Middle frontal gyrus (tissue), 1 donor: ENCODE data around the gene KLHL40.

ENCODE experiments used
- DNase-seq: peaks from one replicate; pipeline ENCODE4 v3.0.0-alpha.2; 2015; ENCODE audit warnings: low spot score; ENCODE audit errors: extremely low spot score

KLHL40 gene

DNA sequence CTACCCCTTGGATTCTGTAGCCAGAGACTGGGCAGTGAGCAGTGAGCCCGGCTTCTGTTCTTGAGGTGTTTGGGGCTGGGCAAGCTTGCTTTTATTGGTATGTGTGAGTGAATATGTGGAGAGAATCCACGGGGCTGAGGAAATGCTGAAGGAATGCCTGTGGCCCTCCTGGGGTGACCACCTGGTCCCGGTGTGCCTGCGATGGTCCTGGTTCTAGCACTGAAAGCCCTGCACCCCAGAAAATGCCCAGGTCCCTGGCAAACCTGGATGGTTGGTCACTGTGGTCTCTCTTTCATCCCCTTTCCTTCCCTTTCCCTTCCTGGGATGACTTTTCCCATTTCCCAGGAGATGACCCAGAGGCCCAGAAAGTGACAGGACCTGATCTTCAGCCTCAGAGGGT lies 27.7 kb upstream of the KLHL40 start:
- no peak for DNase-seq

DNA sequence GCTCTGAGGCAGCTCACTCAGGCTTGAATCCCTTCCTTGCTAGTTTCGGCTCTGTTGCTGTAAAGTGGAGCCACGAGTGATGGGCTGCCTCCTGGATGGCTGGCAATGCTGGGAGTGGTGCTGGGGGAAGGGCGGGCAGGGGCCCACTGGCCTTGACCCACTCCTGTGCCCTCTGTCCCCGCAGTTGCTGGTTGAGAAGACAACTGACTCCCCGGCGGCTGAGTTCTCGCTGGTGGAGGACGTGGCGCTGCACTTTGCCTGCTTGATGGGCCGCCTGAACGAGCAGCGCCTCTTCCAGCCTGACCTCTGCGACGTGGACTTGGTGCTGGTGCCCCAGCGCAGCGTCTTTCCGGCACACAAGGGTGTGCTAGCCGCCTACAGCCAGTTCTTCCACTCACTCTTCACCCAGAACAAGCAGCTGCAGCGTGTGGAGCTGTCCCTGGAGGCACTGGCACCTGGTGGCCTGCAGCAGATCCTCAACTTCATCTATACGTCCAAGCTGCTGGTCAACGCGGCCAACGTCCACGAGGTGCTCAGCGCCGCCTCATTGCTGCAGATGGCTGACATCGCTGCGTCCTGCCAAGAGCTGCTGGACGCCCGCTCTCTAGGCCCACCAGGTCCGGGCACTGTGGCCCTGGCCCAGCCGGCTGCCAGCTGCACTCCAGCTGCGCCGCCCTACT lies 27.1 kb upstream of the KLHL40 start:
- no peak for DNase-seq

DNA sequence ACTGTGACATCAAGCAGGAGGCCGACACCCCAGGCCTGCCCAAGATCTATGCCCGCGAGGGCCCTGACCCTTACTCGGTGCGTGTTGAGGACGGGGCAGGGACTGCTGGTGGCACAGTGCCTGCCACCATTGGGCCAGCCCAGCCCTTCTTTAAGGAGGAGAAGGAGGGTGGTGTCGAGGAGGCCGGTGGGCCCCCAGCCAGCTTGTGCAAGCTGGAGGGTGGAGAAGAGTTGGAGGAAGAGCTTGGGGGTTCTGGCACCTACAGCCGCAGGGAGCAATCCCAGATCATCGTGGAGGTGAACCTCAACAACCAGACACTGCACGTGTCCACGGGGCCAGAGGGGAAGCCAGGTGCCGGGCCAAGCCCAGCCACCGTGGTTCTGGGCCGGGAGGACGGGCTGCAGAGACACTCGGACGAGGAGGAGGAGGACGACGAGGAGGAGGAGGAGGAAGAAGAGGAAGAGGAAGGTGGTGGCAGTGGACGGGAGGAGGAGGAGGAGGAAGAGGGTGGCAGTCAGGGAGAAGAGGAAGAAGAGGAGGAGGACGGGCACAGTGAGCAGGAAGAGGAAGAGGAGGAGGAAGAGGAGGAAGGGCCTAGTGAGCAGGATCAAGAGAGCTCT lies 26.5 kb upstream of the KLHL40 start:
- DNase-seq = no peak

DNA sequence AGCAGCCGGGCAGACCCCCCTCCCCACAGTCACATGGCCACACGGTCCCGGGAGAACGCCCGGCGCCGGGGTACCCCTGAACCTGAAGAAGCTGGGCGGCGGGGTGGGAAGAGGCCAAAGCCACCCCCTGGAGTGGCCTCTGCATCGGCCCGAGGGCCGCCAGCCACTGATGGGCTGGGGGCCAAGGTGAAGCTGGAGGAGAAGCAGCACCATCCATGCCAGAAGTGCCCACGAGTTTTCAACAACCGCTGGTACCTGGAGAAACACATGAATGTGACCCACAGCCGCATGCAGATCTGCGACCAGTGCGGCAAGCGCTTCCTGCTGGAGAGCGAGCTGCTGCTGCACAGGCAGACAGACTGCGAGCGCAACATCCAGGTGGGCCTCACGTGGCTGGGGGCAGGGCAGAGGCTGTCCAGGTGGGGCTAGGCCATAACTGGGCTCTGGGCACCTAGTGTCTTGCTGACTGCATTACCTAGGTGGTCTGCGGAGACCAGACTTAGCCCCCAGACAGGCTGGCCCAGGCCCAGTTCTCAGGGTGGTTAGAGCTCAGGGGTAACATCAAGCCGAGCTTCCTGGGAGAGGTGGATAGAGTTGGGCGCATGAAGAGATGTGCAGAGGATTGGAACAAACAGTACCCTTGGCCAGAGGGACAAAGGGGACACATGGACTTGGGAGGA lies 25.7 kb upstream of the KLHL40 start:
- DNase-seq = no peak

DNA sequence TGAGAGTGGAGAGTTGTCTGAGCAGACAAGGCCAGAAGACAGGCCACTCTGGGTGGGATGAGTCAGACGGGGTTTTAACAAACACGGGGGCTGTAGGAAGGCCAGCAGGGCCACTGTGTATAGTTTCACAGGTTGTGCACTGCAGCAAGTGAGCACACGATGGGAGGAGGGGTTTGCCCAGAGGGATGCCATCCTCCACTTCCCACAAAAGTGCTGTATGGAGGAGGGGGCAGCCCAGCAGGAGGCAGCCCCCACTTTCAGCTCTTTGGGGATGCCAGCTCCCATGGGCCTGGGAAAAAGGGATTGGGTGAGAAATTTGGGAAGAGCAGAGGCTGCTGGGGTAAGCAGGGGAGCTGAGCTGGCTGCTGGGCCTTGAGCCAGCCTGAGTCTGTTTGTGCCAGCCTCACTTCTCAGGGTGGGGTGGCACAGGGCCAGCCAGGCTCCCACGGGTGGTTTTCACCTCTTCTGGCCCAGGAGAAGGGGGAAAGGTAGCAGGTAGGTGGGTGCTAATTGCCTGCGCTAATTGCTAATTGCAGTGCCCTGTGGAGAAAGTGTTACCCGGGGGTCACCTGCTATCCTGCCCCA lies 25.1 kb upstream of the KLHL40 start:
- DNase-seq = no peak

DNA sequence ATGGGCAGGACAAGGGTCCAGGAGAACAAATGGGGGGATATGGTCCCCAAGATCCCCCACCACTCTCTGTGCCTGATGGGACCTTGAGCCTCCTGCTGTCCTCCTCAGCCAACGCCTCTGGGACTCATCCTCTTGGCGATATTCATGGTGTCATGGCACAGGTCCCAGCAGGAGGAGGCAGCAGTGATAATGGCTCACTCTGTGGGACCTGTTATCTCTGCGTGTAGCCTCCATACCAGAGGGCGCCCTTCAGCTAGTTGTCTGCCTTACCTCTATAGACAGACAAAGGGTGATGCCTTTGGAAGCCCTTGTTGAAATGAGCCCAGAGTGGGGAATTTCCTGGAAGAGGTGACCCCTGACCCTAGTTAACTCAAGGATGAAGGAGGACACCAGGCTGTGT lies 24.4 kb upstream of the KLHL40 start:
- no peak for DNase-seq

DNA sequence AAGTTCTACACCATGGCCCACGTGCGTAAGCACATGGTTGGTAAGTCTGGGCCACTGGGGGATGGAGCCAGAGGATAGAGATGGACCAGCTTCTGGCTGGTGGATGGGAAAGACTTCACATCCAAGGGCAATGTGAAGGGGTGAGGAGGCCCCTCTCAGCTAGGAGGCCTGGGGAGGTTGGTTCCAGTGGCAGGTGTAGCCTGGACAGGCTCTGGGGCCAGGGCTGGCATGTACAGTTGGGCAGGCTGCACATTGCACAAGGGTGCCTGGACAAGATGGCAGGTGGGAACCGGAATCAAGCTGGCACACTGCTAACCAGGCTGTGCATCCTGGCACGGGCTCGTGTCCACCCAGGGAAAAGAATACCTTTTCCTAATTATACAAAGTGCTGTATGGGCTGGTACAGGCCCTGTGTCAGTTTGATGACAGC lies 23.7 kb upstream of the KLHL40 start:
- DNase-seq = no peak

DNA sequence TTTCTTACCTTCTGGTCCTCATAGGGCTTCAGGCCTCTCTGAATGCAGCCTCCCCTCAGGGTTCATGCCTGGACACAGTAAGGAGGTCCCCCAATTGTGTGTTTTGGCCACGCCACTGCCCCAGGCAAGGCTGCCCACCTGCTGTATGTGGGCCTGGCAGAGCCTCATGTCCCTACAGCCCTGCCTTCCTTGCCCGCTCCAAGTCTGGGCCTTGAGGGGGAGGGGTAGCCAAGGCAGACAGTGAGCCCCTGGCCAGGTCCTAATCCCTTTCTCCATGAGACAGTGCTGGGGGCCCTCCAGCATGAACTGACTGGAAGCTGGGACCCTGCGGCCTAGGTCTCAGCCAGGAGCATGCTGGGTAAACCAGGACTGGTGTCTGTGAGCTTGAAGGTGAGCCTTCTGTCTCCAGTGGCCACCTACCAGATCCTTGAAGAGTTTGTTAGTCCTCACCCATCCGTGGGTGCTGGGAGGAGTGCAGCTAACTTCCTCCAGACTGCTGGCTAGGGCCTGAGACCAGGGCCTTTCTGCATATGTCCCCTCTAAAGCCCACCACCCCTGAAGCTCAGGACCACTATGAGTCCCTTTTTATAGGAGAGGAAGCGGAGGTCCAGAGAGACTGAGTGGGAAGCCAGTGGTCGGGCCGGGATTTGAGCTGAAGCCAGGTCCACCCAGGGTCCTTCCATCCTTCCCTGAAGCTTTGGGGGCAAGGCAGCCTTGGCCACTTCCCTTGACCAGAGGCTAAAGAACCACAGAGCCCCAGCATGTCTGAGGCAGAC lies 23.1 kb upstream of the KLHL40 start:
- no peak for DNase-seq

DNA sequence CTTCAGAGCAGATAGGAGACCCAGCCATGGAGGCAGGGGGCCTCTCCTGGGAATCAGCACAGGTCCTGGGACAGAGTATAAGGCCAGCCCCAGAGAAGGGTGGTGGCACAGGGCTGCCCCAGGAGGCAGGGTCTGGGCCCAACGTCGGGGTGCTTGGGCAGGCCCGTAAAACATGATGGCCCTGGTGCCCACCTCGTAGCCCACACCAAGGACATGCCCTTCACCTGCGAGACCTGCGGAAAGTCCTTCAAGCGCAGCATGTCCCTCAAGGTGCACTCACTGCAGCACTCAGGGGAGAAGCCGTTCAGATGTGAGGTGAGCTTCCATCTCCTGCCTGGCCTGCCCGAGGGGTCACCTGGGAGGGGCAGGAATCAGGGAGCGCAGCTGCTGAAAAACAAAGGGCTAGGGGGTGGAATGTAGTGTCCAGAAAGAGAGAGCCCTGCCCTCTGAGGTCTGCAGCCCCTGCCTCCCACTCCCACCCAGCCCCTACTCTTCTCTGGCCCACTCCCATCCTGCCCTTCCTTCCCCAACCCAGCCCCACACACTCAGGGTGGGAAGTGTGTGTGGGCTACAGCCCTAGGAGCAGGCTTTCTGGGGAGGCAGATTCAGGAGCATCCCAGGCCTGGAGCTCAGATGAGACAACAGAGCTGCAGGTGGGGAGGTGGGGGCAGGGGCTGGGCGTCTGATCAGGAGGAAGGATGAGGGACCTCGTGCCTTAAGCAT lies 22.4 kb upstream of the KLHL40 start:
- DNase-seq = no peak

DNA sequence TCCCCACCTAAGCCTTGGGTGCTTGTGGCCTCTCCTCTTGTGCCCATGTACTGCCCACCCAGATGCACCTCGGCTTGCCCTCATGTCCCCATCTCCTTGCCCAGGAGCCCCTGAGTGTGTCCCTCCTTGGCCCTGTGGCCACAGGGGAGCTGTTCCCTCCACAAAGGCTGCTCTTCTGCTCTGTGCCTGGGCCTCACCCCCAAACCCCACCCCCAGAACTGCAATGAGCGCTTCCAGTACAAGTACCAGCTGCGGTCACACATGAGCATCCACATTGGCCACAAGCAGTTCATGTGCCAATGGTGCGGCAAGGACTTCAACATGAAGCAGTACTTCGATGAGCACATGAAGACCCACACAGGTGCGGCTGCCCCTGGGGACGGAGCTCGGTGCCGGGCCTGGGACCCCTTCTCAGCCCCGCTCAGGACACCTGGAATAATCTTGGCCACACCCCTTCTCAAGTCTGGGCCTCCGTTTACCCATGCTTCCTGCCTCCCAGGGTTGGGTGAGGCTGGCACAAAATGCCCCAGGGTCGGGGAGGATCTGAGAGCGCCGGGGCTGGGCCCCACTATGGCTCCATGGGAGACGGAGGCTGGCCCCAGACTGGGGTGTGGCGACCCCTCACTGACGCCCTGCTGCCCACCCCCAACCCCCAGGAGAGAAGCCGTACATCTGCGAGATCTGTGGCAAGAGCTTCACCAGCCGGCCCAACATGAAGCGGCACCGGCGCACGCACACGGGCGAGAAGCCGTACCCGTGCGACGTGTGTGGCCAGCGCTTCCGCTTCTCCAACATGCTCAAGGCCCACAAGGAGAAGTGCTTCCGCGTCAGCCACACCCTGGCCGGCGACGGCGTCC lies 21.5 kb upstream of the KLHL40 start:
- no peak for DNase-seq

DNA sequence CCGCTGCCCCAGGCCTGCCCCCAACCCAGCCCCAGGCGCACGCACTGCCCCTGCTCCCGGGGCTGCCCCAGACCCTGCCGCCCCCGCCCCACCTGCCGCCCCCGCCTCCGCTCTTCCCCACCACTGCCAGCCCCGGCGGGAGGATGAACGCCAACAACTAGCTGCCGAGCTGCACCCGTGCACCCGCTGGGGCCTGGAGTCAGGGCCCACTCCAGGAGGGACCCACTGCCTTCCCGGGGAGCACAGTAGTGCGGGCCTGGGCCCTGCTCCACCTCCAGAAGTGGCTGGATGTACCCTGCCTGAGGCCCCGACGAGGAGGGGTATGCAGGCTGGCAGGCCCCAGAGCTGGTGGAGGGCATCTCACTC lies 20.9 kb upstream of the KLHL40 start:
- no peak for DNase-seq

DNA sequence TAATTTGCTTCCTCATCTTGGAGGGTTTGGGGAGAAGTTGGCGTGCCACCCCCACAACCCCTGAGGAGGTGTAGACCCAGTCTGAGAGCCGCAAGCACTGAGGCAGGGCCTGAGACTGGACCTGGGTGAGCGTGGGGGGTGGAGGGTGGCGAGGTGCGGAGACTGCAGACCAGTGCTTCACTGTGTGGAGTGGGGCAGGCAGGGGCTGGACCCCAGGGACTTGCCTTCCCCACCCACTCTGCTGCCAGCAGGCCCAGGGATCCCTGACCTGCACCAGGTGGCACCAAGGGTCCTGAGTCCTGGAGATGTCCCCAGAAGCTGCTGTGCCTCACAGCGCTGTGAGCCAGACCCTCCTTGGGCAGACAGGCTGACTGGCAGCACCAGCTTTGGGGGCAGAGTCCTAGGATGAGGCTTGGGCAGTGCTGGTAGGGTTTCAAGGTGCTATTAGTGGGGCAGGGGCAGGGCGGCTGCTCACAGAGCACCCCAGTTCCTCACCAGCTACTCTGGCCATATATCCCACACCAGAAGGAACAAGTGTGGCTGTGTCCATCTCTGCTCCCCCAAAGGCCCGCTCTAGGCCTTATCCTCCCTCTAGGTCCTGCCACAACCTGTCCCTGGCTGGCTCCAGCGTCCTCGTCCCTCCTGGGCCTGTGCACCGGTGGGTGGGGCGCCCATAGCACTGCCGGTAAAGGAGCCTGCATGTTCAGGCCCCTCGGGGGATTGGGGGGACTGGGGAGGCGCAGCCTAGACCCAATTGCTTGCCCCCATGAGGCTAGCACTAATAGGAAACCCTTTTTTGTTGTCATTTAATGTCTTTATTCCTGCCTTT lies 20.1 kb upstream of the KLHL40 start:
- DNase-seq = no peak

DNA sequence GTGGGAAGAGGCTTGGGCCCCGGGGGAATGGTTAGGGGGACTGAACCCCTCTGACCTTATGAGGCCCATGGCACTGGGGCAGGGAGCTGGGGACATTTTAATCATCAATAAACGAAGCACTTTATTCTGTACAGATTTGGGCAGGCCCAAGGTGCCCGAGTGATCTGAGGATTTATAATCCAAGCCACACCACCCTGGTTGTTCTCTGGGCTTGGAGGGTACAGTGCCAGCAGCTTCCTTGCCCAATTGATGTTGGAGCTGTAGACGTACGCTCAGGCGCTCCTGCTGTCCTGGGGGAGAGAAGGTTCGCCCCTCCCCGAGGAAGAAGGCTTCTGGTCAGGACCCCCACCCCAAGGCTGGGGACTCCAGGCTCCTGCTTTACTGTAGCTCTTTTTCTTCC lies 19.3 kb upstream of the KLHL40 start:
- no peak for DNase-seq

DNA sequence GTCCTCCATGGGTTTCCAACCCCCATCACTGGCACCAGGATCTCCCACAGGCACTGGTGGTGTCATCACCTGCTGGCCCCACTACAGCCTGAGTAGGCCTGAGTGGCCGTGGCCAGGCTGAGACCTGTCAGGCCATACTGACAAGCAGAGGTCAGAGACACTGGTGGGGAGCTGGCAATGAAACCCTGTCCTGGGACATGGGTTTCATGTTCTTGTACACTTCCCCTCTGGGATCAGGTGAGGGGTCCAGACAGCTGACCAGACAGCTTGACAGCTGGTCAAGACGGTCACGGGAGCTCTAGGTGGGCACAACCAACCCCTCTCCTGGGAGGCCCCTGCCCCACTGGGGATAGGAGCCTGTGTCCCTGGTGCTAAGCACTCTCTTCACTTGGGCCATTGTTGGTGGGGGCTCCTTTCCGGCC lies 18.7 kb upstream of the KLHL40 start:
- DNase-seq = no peak

DNA sequence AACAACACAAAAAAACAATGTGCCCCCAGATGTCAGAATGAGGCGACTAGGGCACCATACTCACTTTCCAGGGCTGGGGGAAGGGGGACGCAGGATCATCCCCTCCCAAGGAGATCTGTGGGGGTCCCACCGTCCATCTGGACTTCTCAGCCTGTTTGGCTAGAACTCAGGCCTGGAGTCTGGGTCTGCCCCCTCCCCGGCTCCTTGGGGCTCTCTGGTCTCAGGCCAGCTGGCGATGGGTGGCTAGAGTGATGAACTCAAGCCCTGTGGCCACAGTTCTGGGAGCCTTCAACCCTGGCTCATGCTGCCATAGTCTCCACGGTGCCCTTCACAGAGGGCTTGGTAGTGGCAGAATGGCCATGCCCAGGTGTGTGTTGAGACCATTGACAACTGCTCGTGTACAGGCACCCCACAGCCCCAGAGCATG lies 18.2 kb upstream of the KLHL40 start:
- DNase-seq = no peak

DNA sequence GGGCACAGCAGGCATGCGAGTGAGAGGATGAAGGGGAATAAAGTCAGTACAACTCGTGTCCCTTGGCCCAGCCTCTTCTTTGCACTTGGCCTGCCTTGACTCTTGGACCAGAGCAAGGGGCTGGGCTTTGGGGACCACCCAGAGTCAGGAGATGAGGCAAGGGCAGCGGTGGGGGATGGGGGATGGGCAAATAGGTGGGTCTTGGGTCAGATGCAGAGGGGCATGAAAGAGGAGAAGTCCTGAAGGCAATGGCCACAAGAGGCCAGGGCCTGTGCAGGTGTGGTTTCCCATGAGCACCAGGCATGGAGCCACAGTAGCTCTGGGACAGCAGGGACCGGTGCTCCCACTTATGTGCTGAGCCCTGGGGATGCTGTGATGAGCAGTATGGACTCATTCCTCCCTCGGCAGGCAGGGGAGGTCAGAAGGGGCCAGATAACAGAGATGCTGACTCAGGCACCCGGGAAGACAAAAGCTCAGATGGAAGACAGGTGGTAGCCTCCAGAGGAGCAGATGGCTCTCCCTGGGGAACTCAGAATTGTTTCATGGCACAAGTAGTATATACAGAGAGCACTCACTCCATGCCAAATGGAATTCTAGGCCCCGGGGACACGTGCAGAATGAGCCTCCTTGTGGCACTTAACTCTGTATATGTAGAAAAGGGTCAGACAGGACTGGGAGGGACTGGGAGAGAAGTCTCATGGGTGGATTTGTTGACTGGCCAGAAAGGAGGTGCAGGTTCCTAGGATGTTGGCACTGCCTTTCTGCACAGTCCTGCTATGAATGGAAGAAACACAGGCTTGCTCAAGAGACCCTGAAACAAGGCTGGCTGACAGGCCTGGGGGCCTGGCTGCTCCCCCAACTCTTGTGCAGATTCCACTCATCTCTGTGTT lies 17.6 kb upstream of the KLHL40 start:
- no peak for DNase-seq

DNA sequence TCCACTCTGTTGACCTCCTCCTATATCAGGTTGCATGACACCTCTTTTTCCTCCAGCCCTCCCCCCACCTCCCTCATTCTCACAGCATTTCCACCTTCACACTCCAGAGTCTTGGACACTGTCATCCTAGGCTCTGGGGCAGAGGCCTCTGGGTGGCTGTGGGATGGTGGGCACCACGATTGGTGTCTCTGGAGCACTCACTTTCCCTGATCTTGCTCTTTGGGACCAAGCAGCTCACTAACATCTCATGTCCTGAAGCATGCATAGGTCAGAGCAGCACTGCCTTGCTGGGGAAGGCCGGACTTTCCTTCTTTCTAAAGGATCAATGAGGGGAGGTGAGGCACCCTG lies 16.9 kb upstream of the KLHL40 start:
- no peak for DNase-seq

DNA sequence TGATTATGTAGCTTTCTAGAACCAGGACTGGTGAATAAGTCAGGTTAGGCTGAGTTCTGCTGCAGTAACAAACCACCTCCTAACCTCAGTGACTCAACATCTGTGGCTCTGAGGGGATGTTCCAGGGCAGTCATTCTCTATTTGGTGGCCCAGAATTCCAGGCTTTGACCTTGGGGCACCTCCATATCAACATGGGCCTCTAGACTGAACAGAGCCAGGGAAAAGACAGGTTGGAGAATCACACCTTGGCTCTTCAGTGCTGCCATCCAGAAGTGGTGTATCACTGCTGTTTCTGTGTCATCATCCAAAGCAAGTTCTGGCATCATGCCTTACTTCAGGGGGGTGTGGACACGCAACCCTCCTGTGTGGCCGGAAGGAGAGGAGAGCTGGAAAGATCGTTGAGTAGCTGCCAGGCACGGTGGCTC lies 16.5 kb upstream of the KLHL40 start:
- DNase-seq = no peak
